NCI-H1417 treated with DMSO at 0.1 percent for 48 hours (cell line): ENCODE measurements around the gene DIPK1B.

Experiments used
- DNase-seq: peaks from one replicate; lab custom pipeline; 2025; lab: John Stamatoyannopoulos, UW

DIPK1B gene

DNA sequence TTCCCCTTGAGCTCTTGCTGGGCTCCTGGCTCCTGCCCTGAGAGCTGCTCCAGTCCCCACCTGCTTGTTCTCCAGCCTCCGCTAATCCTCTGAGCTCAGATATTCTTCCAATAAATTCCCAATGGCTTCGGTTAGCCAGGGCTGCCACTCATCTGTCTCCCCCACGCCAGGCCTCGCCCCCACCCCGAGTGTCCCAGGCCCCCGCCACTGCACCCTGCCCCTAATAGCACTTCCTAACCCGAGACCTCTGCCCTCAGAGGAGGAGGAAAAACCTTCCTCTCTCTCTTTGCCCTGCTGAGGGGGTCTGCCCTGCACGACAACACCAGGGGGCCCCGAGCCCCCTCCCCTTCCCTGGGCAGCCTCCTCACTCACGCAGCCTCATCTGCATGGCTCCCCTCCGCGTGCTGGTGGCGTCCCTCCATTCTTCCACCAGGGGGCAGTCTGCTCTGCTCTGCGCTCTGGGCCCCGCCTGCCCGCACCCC, 57.4 kb downstream of the DIPK1B start:
- DNase-seq = no peak

DNA sequence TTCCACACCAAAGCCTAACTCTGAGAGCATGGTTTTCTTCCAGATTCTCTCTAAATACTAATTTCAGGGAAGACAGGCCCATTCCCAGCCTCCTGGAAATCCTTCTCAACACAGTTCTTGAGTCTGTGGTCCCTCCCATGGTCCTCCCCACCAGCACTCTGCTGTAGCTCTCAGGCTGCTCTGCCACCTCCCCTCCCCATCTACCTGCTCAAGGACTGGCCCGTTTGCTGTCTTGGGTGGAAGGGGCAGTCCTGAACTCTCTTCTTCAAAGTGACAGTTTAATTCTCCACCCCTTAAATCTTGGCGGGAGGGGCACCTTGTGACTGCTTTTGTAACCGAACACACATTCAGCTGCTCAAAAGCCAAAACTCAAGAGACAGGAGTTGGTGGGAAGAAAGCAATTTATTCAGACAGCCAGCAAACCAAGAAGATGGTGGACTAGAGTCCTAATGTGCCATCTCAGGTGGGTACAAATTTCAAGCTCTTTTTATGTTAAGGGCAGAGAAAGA, 59.6 kb downstream of the DIPK1B start:
- DNase-seq = no peak

DNA sequence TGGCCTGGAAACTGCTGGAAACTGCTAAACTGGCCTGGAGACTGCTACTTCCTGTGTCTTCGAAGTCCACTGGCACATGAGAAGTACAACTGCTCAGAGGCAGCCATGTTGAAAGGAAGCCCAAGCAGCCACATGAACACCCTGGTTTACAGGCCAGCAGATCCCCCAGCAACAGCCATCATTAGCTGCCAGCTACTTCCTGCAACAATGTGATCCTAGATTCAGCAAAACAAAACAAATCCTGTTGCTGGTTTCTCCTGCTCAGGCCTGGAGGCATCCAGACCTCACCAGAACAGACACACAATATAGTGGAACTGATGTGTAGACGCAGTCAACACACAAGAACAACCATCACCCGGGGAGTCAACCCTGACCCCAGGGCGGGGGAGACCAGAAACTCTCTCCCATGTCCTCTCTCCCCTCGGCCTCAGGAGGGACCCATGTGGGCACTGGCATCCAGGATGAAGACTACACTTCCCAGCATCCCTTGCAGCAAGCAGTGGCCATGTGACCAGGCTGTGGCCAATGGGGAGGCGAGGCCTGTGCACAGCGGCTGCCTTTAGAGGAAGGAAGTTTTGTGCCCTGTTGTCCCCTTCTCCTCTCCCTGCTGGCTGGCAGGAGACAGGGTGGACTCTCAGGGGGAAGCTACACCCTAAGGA, 61.1 kb downstream of the DIPK1B start:
- no peak for DNase-seq
